Uterus (tissue), 4 donors: Measurements from ENCODE around the gene VWA8. TPM values are rescaled to one million over a fixed set of nuclear protein-coding genes. Genes with fewer than 3 reads are reported as not detected.

ENCODE experiments used
- DNase-seq, 2 donors: peaks; one replicate each; pipeline ENCODE4 v3.0.0-alpha.2; 2019 to 2020
- H3K27ac ChIP-seq, 2 donors: fragments of 200-600 bp; sonication (generic); 1 replicate in 1 of 2; 2 replicates in 1 of 2; pipeline ENCODE4 v1.5.1; 2016 to 2018
- H3K27me3 ChIP-seq, 2 donors: fragments of 200-600 bp; sonication (generic); one replicate each; pipeline ENCODE4 v1.5.1; 2018 to 2019; ENCODE audit warnings: control low read depth in 1 of 2
- H3K36me3 ChIP-seq, 2 donors: fragments of 200-600 bp; sonication (generic); one replicate each; pipeline ENCODE4 v1.5.1; 2019; ENCODE audit warnings: control low read depth in 1 of 2
- H3K4me1 ChIP-seq, 2 donors: fragments of 200-600 bp; sonication (generic); one replicate each; pipeline ENCODE4 v1.5.1; 2018 to 2019; ENCODE audit warnings: control low read depth in 1 of 2
- H3K4me3 ChIP-seq, 2 donors: fragments of 200-600 bp; sonication (generic); 1 replicate in 1 of 2; 2 replicates in 1 of 2; pipeline ENCODE4 v1.5.1; 2018 to 2019; ENCODE audit warnings: mild to moderate bottlenecking in 1 of 2
- H3K9me3 ChIP-seq, 2 donors: fragments of 200-600 bp; sonication (generic); one replicate each; pipeline ENCODE4 v1.5.1; 2019; ENCODE audit warnings: control low read depth in 1 of 2
- POLR2A ChIP-seq, 2 donors: fragments of 450-650 bp; IDR thresholded peaks; one replicate each; pipeline ENCODE4 v1.6.1; 2016; ENCODE audit warnings: antibody characterized with exemption in 2 of 2, mild to moderate bottlenecking in 1 of 2, moderate library complexity in 1 of 2
- intact Hi-C: fragments of 100-400 bp; cut with DNase I; formaldehyde crosslinking; loops from one replicate; pipeline ENCODE4 v1.15.1; 2023; ENCODE audit warnings: low total_unique reads
- total RNA-seq, 4 donors: library from RNA; depleted of rRNA in 3 of 4; stranded (reverse); fragments of >200 nt in 3 of 4; gene quantifications; one replicate each; pipeline versions ENCODE4 v1.1.0 to v1.2.4, GENCODE V29; 2014 to 2023
- TF ChIP-seq, protein P1 (sequence below), 4 experiments: fragments of 200-600 bp in 2 of 4; fragments of 450-650 bp in 2 of 4; sonication (generic) in 2 of 4; IDR thresholded peaks; one replicate each; pipeline ENCODE4 v1.5.1; 2016 to 2019; ENCODE audit warnings: antibody characterized with exemption in 4 of 4, mild to moderate bottlenecking in 2 of 4, moderate library complexity in 1 of 4
- donor health status: DM: yes; HTN: yes; CAD: no.

VWA8 gene
- total RNA-seq, 4 donors from 2014 or later: 25.6 to 59.7 (median 37.5) TPM

- TF ChIP-seq, protein P1, sequence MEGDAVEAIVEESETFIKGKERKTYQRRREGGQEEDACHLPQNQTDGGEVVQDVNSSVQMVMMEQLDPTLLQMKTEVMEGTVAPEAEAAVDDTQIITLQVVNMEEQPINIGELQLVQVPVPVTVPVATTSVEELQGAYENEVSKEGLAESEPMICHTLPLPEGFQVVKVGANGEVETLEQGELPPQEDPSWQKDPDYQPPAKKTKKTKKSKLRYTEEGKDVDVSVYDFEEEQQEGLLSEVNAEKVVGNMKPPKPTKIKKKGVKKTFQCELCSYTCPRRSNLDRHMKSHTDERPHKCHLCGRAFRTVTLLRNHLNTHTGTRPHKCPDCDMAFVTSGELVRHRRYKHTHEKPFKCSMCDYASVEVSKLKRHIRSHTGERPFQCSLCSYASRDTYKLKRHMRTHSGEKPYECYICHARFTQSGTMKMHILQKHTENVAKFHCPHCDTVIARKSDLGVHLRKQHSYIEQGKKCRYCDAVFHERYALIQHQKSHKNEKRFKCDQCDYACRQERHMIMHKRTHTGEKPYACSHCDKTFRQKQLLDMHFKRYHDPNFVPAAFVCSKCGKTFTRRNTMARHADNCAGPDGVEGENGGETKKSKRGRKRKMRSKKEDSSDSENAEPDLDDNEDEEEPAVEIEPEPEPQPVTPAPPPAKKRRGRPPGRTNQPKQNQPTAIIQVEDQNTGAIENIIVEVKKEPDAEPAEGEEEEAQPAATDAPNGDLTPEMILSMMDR (IDR thresholded peaks at IDR 0.05): no peak
- TF ChIP-seq POLR2A (IDR thresholded peaks at IDR 0.05): no peak
- Histone ChIP-seq H3K4me1 (no peaks in the 10 kb centered on the region), H3K36me3 (no peaks in the 10 kb centered on the region), H3K27ac (no peak overlapping the region), H3K4me3 (no peak overlapping the region), H3K27me3 (no peaks in the 10 kb centered on the region), H3K9me3 (no peaks in the 10 kb centered on the region)
- intact Hi-C loops: no loop called here
- DNase-seq: no peak
Measured at GRCh38 chr13:41588448-41588847, 372.5 kb downstream of the VWA8 start.

DNA sequence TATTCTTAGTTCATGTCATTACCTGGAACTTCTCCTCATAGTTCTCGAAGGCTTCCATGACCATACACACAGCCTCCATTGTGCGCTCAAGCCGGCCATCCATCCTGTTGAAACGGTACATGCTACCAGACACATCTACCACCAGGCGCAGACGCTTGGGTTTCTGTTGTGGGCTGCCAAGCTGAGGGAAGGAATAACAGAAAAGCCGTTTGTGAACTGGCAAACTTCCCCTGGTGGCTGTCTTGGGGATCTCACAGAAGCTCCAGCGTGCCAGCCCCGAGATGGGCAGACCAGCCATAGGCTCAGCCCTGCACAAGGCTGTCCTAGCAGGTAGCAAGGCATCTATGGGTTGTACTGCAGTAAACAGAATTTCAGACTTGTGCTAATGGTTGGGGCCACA is 373.4 kb downstream of the VWA8 start:
- H3K27ac ChIP-seq: no peak overlapping the region
- TF ChIP-seq POLR2A (IDR thresholded peaks at IDR 0.05): no peak
- TF ChIP-seq, protein P1 (IDR thresholded peaks at IDR 0.05): no peak
- no peaks in the 10 kb centered on the region for H3K27me3 ChIP-seq
- H3K4me3 ChIP-seq: no peak overlapping the region
- H3K36me3 ChIP-seq: no peaks in the 10 kb centered on the region
- no peaks in the 10 kb centered on the region for H3K9me3 ChIP-seq
- intact Hi-C loops: no loop called here
- no peak for DNase-seq
- H3K4me1 ChIP-seq: no peaks in the 10 kb centered on the region

- no peaks in the 10 kb centered on the region for H3K9me3 ChIP-seq
- H3K4me3 ChIP-seq: no peak overlapping the region
- H3K4me1 ChIP-seq: no peaks in the 10 kb centered on the region
- H3K36me3 ChIP-seq: no peaks in the 10 kb centered on the region
- H3K27ac ChIP-seq: no peak overlapping the region
- intact Hi-C loops: no loop called here
- DNase-seq: no peak
- TF ChIP-seq, protein P1 (IDR thresholded peaks at IDR 0.05): no peak
- TF ChIP-seq POLR2A (IDR thresholded peaks at IDR 0.05): no peak
- H3K27me3 ChIP-seq: no peaks in the 10 kb centered on the region
Measured at GRCh38 chr13:41586216-41586615, 374.7 kb downstream of the VWA8 start.

GRCh38 chr13:41582027-41582463 is 378.9 kb downstream of the VWA8 start:
- Histone ChIP-seq H3K36me3 (no peaks in the 10 kb centered on the region), H3K9me3 (no peaks in the 10 kb centered on the region), H3K4me3 (no peak overlapping the region), H3K27me3 (no peaks in the 10 kb centered on the region), H3K4me1 (no peaks in the 10 kb centered on the region), H3K27ac (no peak overlapping the region)
- no peak for DNase-seq
- TF ChIP-seq POLR2A (IDR thresholded peaks at IDR 0.05): no peak
- TF ChIP-seq, protein P1 (IDR thresholded peaks at IDR 0.05): no peak
- intact Hi-C loops: no loop called here

GRCh38 chr13:41580345-41580744 is 380.6 kb downstream of the VWA8 start:
- Histone ChIP-seq H3K27me3 (no peaks in the 10 kb centered on the region), H3K27ac (no peak overlapping the region), H3K36me3 (no peaks in the 10 kb centered on the region), H3K4me3 (no peak overlapping the region), H3K9me3 (no peaks in the 10 kb centered on the region), H3K4me1 (no peaks in the 10 kb centered on the region)
- intact Hi-C loops: no loop called here
- DNase-seq: no peak
- TF ChIP-seq, protein P1 (IDR thresholded peaks at IDR 0.05): no peak
- no peak for TF ChIP-seq POLR2A (IDR thresholded peaks at IDR 0.05)
